ENCODE data around the gene RXRB. TPM values are rescaled to one million over a fixed set of nuclear protein-coding genes. Genes with fewer than 3 reads are reported as not detected.

The RXRB gene
- 7.3 TPM for polyA plus RNA-seq (2013, experiment 1 of 2)
- polyA plus RNA-seq (2013, experiment 2 of 2), result 6.7 TPM

DNA sequence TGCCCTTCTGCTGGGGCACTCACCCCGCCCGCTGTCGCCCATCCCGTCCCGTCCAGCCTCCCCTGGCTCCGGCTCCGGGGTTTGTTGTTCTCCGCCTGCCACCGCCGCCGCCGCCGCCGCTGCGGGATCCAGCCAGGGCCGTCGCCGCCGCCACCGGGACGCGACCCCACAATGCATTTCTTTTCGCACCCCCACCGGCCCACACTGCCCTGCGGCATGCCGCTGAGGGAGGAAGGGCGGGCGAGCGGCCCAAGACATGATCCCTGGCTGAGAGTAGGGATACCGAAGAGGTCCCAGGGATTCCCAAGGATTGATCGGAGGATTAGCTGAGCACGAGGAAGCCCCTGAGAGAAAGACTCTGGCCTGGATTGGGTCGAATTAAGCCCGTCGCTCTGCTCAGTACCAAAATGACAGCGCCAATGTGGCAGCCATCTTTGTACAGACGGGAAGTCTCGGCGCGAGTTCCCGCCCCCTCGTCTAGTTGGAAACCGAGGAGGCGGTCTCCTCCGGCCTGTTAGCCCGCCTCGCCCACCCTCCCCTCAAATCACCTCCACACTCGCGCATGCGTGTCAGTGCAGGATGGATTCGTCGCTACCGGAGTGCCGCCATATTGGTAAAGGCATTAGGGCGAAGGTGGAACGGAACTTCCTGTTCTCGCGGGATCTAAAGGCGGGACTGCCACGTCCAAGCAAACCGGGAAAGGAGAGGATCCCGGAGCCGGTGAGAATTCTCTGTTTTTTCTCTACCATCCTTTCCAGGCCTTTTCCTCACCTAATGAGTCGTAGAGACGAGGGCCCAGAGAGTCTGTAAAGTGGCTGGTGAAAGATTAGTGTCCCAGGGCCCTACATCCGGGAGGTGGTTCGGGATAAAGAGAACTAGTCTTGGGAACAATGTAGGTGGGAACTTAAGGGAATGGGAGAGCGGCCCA is at the start of gene RXRB, which contains the start of gene SLC39A7:
TSS of gene RXRB (minus strand) at position 447 of the 928 bp plus-strand sequence. CDS start at position 258, 189 bp downstream.
TSS of gene SLC39A7 (plus strand) at position 649 of the 928 bp plus-strand sequence. CDS start 379 bp downstream, outside the sequence.
- H2BK120ac ChIP-seq (ENCODE audit: low read depth, low read length), result no peak within 1 kb of the TSS
- H3K4me2 ChIP-seq (ENCODE audit: low read length), result peak within 1 kb of the TSS; percentile 99
- H3K4me3 ChIP-seq (ENCODE audit: low read length), result peak within 1 kb of the TSS; percentile 99
- H3K27ac ChIP-seq (ENCODE audit: low read depth, low read length), result peak within 1 kb of the TSS; percentile 94
- H3K56ac ChIP-seq (ENCODE audit: low read length), result peak within 1 kb of the TSS; percentile 99
- peak within 1 kb of the TSS; percentile 100 for H2AK5ac ChIP-seq (ENCODE audit: low read length)
- peak within 1 kb of the TSS; percentile 84 for H3K23ac ChIP-seq (ENCODE audit: low read length)
- H3K79me2 ChIP-seq (ENCODE audit: control insufficient read depth, insufficient read depth, low read length), result peaks cover 21% of the 10 kb centered on the region
- H3K9ac ChIP-seq (ENCODE audit: low read length), result peak within 1 kb of the TSS; percentile 99
- peak within 1 kb of the TSS; percentile 30 for H4K5ac ChIP-seq (ENCODE audit: low read length)
- no CpG with 5 or more reads among the region's 68 CpGs for WGBS (ENCODE audit: extremely low coverage, insufficient coverage, low lambda C conversion rate)
- H3K27me3 ChIP-seq (ENCODE audit: insufficient read depth, low read length, poor library complexity), result no peaks in the 10 kb centered on the region
- H3K36me3 ChIP-seq (ENCODE audit: control insufficient read depth, insufficient read depth, low read length), result peaks cover 12% of the 10 kb centered on the region
- H3K4ac ChIP-seq (ENCODE audit: low read depth, low read length), result no peak within 1 kb of the TSS
- peaks cover 20% of the 10 kb centered on the region for H3K79me1 ChIP-seq (ENCODE audit: low read length)
- H3K4me1 ChIP-seq (ENCODE audit: control insufficient read depth, low read depth, low read length), result peaks cover 12% of the 10 kb centered on the region
- peak within 1 kb of the TSS; percentile 69 for H3K18ac ChIP-seq (ENCODE audit: low read length)
- H2BK5ac ChIP-seq (ENCODE audit: low read length), result peak within 1 kb of the TSS; percentile 88
- H2BK15ac ChIP-seq (replicated peaks; ENCODE audit: low read depth), result no peak within 1 kb of the TSS
- H4K8ac ChIP-seq (ENCODE audit: low read depth, low read length), result no peak within 1 kb of the TSS
- DNase-seq, result peak; percentile 100

DNA sequence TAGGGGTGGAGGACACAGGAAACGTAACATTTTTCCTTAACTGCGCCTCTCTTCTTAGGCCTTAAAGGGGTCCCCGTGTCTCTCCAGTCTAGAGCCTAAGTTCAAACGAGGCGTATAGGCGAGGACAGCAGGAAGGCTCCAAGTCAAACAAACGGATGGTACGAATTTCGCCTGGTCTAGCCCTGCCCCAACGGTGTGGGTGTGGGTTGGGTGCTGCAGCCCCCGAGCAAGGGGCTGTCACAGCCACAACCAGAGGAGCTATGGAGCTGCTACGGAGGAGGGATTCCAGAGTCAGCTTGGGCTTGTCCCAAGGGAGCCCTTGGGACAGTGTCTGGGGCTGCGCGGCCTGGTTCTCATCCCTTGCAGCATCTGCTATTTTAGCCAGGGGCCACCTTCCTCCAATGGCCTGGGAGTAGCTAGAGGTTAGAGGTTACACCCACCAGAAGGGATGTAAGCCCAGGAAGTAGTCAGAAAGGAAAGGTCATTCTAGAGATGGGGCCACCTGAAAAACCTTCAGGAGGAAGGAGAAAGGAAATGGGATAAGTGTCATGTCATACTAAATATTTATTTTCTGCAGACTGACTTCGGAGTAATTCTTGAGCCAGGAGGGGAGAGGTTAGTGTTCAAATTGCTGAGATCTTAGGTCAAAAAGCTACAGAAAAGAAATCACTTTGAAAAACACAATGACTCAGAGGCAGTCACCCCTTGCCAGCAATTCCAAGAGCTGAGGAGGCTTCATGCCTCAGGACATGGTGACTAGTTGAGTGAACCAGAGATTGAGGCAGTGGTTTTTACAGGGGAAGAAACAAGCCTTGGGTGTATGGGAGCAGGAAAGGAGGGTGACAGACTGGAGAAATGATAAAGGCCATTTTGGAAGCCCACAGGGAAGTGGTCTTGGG is 49.5 kb upstream of the RXRB start:
- H3K18ac ChIP-seq (ENCODE audit: low read length), result no peak overlapping the region
- H3K23ac ChIP-seq (ENCODE audit: low read length), result no peak overlapping the region
- peak overlapping the region; percentile 94 for H3K9ac ChIP-seq (ENCODE audit: low read length)
- no peak overlapping the region for H2BK15ac ChIP-seq (replicated peaks; ENCODE audit: low read depth)
- H3K4me1 ChIP-seq (ENCODE audit: control insufficient read depth, low read depth, low read length), result peaks cover 3% of the 10 kb centered on the region
- H2BK5ac ChIP-seq (ENCODE audit: low read length), result no peak overlapping the region
- no peaks in the 10 kb centered on the region for H3K79me2 ChIP-seq (ENCODE audit: control insufficient read depth, insufficient read depth, low read length)
- H3K27ac ChIP-seq (ENCODE audit: low read depth, low read length), result peak overlapping the region; percentile 65
- no peak overlapping the region for H2AK5ac ChIP-seq (ENCODE audit: low read length)
- peak overlapping the region; percentile 98 for H3K56ac ChIP-seq (ENCODE audit: low read length)
- no peaks in the 10 kb centered on the region for H3K79me1 ChIP-seq (ENCODE audit: low read length)
- WGBS (ENCODE audit: extremely low coverage, insufficient coverage, low lambda C conversion rate), result no CpG with 5 or more reads among the region's 15 CpGs
- H4K8ac ChIP-seq (ENCODE audit: low read depth, low read length), result no peak overlapping the region
- no peak overlapping the region for H3K4ac ChIP-seq (ENCODE audit: low read depth, low read length)
- no peak for DNase-seq
- no peak overlapping the region for H2BK120ac ChIP-seq (ENCODE audit: low read depth, low read length)
- peak overlapping the region; percentile 66 for H3K4me3 ChIP-seq (ENCODE audit: low read length)
- peak overlapping the region; percentile 92 for H3K4me2 ChIP-seq (ENCODE audit: low read length)
- peaks cover 1% of the 10 kb centered on the region for H3K27me3 ChIP-seq (ENCODE audit: insufficient read depth, low read length, poor library complexity)
- no peak overlapping the region for H4K5ac ChIP-seq (ENCODE audit: low read length)
- H3K36me3 ChIP-seq (ENCODE audit: control insufficient read depth, insufficient read depth, low read length), result no peaks in the 10 kb centered on the region

DNA sequence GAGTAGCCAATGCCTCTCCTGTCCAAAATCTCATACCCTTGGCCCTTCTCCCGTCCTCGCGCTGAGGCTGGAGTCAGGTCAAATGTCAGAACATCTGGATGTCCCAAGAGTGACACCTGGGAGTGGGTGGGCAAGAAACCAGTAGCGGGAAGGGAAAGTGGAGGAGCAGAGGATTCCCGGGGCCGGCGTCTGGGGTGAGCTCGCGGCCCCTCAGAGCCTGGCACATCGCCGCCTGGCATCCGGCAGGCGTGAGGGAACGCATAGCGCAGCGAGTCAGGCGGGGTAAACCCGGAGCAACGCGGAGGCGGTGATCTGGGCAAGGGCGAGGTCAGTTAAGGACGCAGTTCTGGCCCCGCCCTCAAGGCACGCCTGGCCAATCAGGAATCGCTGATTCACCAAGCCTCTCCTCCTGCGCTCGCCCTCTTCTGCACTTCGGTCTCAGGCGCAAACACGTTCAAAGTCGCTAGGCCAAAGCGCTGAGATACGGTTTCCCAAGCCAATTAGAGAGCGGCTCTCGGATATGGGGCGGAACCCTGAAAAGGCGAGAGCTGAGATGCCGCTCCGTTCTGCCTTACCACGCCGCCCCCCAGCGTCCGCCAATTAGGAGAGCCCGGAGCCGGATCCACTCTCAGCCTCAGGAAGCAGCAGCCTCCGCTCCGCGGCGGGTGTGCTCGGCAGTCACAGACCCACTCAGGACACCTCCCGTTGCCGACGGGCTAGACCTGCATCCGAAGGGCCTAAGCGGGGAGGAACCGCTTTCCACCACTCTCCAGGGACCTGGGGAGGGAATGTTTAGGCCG is 48.7 kb upstream of the RXRB start:
- peaks cover 3% of the 10 kb centered on the region for H3K4me1 ChIP-seq (ENCODE audit: control insufficient read depth, low read depth, low read length)
- H3K18ac ChIP-seq (ENCODE audit: low read length), result no peak overlapping the region
- peak; percentile 99 for DNase-seq
- no peak overlapping the region for H2BK15ac ChIP-seq (replicated peaks; ENCODE audit: low read depth)
- H2BK120ac ChIP-seq (ENCODE audit: low read depth, low read length), result no peak overlapping the region
- no peak overlapping the region for H2BK5ac ChIP-seq (ENCODE audit: low read length)
- H4K8ac ChIP-seq (ENCODE audit: low read depth, low read length), result no peak overlapping the region
- H4K5ac ChIP-seq (ENCODE audit: low read length), result no peak overlapping the region
- H2AK5ac ChIP-seq (ENCODE audit: low read length), result no peak overlapping the region
- no peaks in the 10 kb centered on the region for H3K79me1 ChIP-seq (ENCODE audit: low read length)
- H3K56ac ChIP-seq (ENCODE audit: low read length), result peak overlapping the region; percentile 98
- peak overlapping the region; percentile 94 for H3K9ac ChIP-seq (ENCODE audit: low read length)
- peak overlapping the region; percentile 100 for H3K4me2 ChIP-seq (ENCODE audit: low read length)
- no CpG with 5 or more reads among the region's 58 CpGs for WGBS (ENCODE audit: extremely low coverage, insufficient coverage, low lambda C conversion rate)
- no peak overlapping the region for H3K4ac ChIP-seq (ENCODE audit: low read depth, low read length)
- H3K4me3 ChIP-seq (ENCODE audit: low read length), result peak overlapping the region; percentile 66
- H3K23ac ChIP-seq (ENCODE audit: low read length), result no peak overlapping the region
- peak overlapping the region; percentile 65 for H3K27ac ChIP-seq (ENCODE audit: low read depth, low read length)
- H3K27me3 ChIP-seq (ENCODE audit: insufficient read depth, low read length, poor library complexity), result peaks cover 1% of the 10 kb centered on the region
- H3K36me3 ChIP-seq (ENCODE audit: control insufficient read depth, insufficient read depth, low read length), result no peaks in the 10 kb centered on the region
- H3K79me2 ChIP-seq (ENCODE audit: control insufficient read depth, insufficient read depth, low read length), result no peaks in the 10 kb centered on the region

DNA sequence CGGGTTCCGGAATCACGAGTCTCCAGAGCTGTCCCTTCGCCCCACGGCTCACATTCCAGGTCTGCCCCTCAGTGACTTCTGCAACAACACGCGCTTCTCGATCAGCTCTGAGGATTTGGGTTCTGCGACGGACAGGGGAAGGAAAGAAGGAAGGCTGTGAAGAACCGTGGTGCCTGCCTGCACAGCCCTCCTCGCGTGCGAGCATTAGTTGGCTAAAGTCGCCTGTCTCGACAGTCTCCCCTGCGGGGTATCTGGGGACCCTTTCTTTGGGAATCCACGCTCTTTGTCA is 48.1 kb upstream of the RXRB start:
- H4K8ac ChIP-seq (ENCODE audit: low read depth, low read length), result no peak overlapping the region
- H2BK15ac ChIP-seq (replicated peaks; ENCODE audit: low read depth), result no peak overlapping the region
- peak overlapping the region; percentile 83 for H3K56ac ChIP-seq (ENCODE audit: low read length)
- H3K36me3 ChIP-seq (ENCODE audit: control insufficient read depth, insufficient read depth, low read length), result no peaks in the 10 kb centered on the region
- DNase-seq, result no peak
- H4K5ac ChIP-seq (ENCODE audit: low read length), result no peak overlapping the region
- H3K18ac ChIP-seq (ENCODE audit: low read length), result no peak overlapping the region
- no peak overlapping the region for H3K23ac ChIP-seq (ENCODE audit: low read length)
- H3K4ac ChIP-seq (ENCODE audit: low read depth, low read length), result no peak overlapping the region
- H2AK5ac ChIP-seq (ENCODE audit: low read length), result no peak overlapping the region
- no peak overlapping the region for H2BK120ac ChIP-seq (ENCODE audit: low read depth, low read length)
- H3K4me1 ChIP-seq (ENCODE audit: control insufficient read depth, low read depth, low read length), result peaks cover 3% of the 10 kb centered on the region
- H3K79me1 ChIP-seq (ENCODE audit: low read length), result no peaks in the 10 kb centered on the region
- peaks cover 1% of the 10 kb centered on the region for H3K27me3 ChIP-seq (ENCODE audit: insufficient read depth, low read length, poor library complexity)
- no peak overlapping the region for H3K27ac ChIP-seq (ENCODE audit: low read depth, low read length)
- peak overlapping the region; percentile 100 for H3K4me2 ChIP-seq (ENCODE audit: low read length)
- H3K79me2 ChIP-seq (ENCODE audit: control insufficient read depth, insufficient read depth, low read length), result no peaks in the 10 kb centered on the region
- WGBS (ENCODE audit: extremely low coverage, insufficient coverage, low lambda C conversion rate), result no CpG with 5 or more reads among the region's 18 CpGs
- peak overlapping the region; percentile 69 for H3K9ac ChIP-seq (ENCODE audit: low read length)
- H2BK5ac ChIP-seq (ENCODE audit: low read length), result no peak overlapping the region
- H3K4me3 ChIP-seq (ENCODE audit: low read length), result peak overlapping the region; percentile 40

DNA sequence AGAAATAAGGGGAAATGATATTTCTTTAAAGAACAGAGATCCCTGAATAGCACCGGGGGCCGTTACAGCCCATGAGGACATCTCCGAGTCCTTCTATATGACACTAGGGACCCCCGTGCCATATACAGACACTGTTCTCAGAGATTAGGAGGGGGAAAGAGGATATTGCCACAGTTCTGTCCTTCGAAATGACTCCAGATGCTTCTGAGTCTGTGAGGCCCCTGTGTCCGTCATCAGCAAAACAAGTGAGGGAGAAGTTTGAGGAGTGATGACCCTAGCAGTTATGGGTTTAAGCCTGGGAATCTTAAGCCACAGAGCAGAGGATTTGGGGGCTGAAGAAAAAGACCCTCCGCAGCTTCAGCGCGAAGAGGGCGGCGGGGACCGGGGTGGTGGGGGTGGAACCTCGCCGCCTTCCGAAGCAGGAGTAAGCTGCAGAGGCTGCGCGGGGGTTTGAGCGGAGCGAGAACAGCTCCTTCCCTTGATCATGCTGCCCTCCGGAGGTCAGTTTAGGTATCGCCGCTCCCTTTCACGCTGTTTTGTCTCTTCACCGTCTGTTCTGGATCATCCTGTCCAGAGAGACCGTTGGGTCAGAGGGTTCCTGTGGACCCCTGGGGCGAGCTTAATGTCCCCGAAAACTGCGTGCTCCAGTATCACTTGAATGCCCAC is 47.6 kb upstream of the RXRB start:
- Histone ChIP-seq H3K4me1 (ENCODE audit: control insufficient read depth, low read depth, low read length) (peaks cover 3% of the 10 kb centered on the region), H3K9ac (ENCODE audit: low read length) (peak overlapping the region; percentile 75), H3K4me2 (ENCODE audit: low read length) (peak overlapping the region; percentile 100), H2BK120ac (ENCODE audit: low read depth, low read length) (no peak overlapping the region), H2AK5ac (ENCODE audit: low read length) (no peak overlapping the region), H3K4me3 (ENCODE audit: low read length) (no peak overlapping the region), H2BK5ac (ENCODE audit: low read length) (no peak overlapping the region), H3K23ac (ENCODE audit: low read length) (no peak overlapping the region), H2BK15ac (replicated peaks; ENCODE audit: low read depth) (no peak overlapping the region), H3K79me1 (ENCODE audit: low read length) (no peaks in the 10 kb centered on the region), H4K5ac (ENCODE audit: low read length) (no peak overlapping the region), H3K79me2 (ENCODE audit: control insufficient read depth, insufficient read depth, low read length) (no peaks in the 10 kb centered on the region), H3K27me3 (ENCODE audit: insufficient read depth, low read length, poor library complexity) (peaks cover 1% of the 10 kb centered on the region), H3K4ac (ENCODE audit: low read depth, low read length) (no peak overlapping the region), H3K56ac (ENCODE audit: low read length) (peak overlapping the region; percentile 83), H3K27ac (ENCODE audit: low read depth, low read length) (no peak overlapping the region), H3K36me3 (ENCODE audit: control insufficient read depth, insufficient read depth, low read length) (no peaks in the 10 kb centered on the region), H3K18ac (ENCODE audit: low read length) (no peak overlapping the region), H4K8ac (ENCODE audit: low read depth, low read length) (no peak overlapping the region)
- WGBS (ENCODE audit: extremely low coverage, insufficient coverage, low lambda C conversion rate), result no CpG with 5 or more reads among the region's 28 CpGs
- peak; percentile 90 for DNase-seq

Measured in mesendoderm (in vitro differentiated cells).